GM20431 (cell line): Measurements from ENCODE around the gene KCNMA1.

Source experiments
- in situ Hi-C: fragments of 300-500 bp; cut with MseI, MboI; formaldehyde crosslinking; loops from one replicate; pipeline ENCODE4 v1.15.0; 2020; ENCODE audit warnings: low sequenced_read_pairs; ENCODE audit not compliant: unreplicated experiment

Gene KCNMA1

GRCh38 chr10:77104459-77104980 is 533.1 kb downstream of the KCNMA1 start:
- in situ Hi-C loops, result no loop called here

DNA sequence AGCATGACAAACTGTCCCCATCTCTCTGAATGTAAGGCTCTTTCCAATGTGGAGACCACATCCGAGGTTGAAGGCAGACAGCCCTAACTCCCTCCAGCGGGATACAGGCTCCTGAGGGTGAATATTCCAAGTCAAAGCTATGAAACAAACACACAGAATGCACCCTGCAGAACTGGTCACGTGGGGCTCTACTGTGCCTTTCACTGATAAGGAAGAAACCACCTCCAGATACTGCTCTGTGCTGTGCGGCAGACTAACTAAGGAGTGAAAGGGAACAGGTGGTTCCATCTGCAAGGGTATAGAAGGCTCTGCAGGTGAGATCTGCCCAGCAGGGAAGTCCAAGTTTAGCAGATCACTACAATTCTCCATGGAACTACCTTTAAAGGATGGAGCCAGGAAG is 534.4 kb downstream of the KCNMA1 start:
- in situ Hi-C loops, result no loop called here

- in situ Hi-C loops, result no loop called here
Observed at GRCh38 chr10:77101341-77101740, 536.3 kb downstream of the KCNMA1 start.

GRCh38 chr10:77099136-77099535 is 538.5 kb downstream of the KCNMA1 start:
- in situ Hi-C loops, result no loop called here

DNA sequence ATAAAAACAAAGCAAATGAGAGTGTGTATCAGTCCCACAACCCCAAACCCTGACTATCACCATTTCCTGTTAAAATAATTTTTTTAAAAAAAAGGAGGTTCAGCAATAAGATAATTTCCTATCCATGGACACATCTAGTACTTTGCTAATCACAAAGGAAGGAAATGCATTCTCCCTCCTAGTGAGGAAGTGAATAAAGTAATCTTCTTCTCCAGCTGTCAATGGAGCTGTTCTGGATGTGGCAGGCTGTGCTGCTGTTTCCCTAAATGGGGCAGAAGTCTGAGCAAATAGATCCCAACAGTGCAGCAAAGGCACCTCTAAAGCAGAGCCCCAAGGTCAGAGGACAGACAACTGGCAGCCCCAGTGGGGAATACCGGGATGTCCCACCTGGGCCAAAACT is 540.0 kb downstream of the KCNMA1 start:
- in situ Hi-C loops, result no loop called here

GRCh38 chr10:77093126-77093525 is 544.5 kb downstream of the KCNMA1 start:
- in situ Hi-C loops, result no loop called here

GRCh38 chr10:77091597-77092165 is 545.9 kb downstream of the KCNMA1 start:
- in situ Hi-C loops, result no loop called here

DNA sequence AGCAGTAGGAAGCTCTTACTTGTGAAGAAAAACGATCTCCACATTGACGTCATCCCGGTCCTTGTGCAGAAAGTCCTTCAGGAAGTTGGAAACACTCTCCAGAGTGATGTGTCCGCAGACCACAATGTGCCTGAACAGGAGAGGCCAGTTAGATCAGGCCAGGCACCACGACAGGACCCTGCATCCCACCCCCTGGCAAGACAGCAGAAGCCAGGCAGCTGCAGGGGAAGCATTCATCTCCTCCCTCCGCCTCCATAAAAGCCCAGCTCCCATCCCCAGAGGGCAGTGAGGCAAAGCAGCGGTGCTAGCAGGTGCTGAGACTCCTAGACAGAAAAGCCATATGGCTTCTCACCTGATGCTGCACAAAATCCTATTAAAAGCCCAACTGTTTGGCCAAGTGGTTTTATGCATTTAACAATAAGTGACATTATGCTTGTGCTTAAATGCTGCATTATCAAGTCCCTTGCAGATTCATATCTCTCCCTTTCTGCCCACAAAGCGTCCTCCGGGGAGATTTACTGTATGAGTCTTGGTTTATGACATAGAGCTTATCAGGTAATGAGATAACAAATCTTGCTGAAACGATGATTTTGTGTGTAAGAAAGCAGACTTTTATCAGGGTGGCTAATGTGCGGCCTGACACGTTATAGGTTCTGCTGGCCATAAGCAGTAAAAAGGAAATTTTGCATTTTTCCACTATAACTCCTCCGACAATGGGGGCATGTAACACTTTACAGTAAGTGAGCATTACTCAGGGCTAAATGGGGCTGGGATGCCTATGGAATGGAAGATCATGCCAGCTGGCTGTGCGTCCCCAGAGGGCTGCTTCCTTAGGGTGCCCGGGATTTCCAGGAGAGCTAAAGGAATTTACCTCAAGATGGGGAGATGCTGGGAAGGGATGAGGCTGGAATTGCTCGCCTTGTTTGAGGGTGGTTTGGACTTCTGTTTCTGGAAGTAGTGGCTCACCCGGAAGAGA is 546.9 kb downstream of the KCNMA1 start:
- in situ Hi-C loops, result no loop called here

DNA sequence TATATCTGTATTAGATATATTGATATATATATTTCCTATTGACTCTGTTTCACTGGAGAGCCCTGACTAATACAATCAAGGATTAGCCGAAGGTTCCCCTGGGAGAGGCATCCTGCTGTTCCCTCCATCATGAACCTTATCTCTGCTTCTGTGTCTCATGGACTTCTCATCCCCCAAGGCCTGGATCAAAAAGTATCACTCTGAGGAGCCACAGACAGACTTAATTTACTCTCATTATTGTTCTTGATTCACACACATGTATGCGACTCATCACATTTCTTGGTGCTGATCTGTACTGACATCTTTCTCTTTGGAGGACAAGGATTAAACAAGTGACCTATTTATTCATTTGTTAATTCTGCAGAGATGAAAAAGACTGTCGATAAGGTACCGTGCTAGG is 550.2 kb downstream of the KCNMA1 start:
- in situ Hi-C loops, result no loop called here

GRCh38 chr10:77086081-77086480 is 551.5 kb downstream of the KCNMA1 start:
- in situ Hi-C loops, result no loop called here

- in situ Hi-C loops, result no loop called here
Observed at GRCh38 chr10:77085344-77085743, 552.3 kb downstream of the KCNMA1 start.

GRCh38 chr10:77084431-77085144 is 553.0 kb downstream of the KCNMA1 start:
- in situ Hi-C loops, result no loop called here

- in situ Hi-C loops, result no loop called here
Observed at GRCh38 chr10:77082601-77083252, 554.9 kb downstream of the KCNMA1 start.

DNA sequence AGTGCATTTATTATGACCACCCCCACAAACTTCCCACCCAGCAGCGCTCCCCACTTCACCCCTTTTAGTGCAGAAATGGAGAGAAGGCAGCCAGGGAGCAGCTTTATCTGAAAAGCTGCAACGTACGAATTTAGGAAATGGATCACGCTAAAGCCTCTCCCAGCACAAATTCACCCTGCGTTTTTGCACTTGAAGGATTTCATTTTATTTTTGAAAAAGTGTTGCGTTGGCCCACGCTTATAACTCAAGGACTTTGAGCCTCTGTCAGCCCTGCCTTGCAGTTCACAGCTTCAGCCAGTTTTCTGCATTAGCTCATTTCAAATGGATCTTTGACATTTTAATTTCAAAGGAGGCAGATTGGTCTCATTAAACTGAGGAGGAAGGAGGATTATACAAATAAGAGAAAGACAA is 556.1 kb downstream of the KCNMA1 start:
- in situ Hi-C loops, result no loop called here

DNA sequence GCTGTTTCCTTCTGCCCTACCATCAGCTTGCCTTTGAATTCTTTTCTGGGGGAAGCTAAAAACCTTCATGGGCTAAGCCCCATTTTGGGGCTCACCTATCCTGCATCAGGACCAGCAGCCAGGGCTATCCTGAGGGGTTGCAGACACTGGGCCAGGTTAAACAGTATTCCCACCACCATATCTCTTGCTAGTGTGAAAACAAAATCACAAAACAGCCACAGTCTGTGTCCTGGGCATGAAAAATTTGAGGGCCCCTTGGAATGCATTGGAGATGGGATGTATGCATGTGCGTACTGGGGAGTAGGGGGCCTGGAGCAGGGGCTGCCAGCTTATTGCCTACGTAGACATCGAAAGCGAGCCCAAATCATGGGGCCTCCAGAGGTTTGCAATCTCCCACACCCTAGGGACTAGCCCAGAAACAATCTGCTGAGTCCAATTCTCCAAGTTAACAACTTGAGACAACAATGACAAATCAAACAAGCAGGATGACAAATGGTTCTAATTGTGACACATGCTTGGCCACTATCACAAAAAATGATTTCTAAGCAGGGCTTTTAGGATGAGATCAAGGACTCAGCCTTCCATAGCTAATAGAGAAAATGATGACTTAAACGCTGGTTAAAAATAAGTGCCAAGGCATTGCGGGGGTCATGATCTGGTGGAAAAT is 557.1 kb downstream of the KCNMA1 start:
- in situ Hi-C loops, result no loop called here

DNA sequence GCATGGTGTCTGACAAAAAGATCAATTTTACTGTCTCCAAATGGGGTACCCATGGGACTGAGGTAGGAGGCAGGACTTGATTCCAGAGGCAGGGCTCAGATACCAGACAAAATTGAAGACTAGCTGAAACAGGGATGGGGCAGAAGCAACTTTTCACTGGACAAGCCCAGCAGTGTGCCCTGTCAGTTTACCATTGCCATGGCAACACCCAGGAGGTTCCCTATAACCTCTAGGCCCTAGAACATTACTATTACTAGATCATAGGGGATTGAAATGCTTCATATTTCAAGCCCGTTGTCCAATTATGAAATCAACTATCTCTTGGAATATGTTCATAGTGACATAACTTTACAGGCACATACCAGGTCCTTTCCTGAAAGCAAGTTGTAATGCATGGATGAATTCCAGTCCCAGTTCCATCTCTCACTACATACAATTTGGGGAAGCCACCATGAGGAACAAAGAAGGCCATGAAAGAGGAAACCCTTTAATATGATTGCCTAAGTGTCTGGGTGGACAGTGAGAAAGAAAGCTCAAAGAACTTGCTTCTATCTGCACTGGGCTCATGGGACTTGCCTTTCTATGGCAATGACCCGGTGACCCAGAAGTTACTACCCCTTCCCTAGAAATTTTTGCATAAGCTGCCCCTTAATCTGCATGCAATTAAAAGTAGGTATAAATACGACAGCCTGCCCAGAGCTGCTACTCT is 557.9 kb downstream of the KCNMA1 start:
- in situ Hi-C loops, result no loop called here

DNA sequence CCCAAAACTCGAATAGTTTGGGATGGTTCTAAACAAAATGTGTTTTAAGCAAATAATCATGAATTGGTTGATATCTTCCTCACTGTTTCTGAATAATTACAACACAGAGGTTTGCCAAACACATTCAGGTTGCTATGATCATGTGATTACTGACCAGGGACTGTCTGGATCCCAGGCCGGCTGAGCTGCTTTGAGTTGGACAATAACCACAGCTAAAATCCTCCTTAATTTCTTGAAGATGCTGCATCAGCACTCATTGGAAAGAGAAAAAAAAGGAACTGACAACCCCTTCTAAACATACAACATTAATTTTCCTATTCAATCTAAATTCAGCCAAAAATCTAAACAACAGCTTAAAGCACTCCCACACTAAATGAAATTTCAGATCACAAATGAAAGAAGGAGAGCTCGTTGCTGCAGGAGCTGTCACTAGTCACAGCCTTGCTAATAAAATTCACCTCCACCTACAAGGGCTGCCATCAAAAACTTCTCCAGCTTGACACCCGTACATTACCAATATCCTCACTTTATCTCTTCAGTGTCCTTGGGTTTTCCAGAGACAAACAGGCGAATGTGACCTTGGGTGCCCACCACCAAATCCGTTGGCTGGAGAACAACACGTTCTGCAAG is 560.2 kb downstream of the KCNMA1 start:
- in situ Hi-C loops, result no loop called here

- in situ Hi-C loops, result no loop called here
Observed at GRCh38 chr10:77075926-77076325, 561.7 kb downstream of the KCNMA1 start.
